Epithelial cell of esophagus (primary cell): ENCODE measurements around the gene PSMB7.
"Not testable (repeated sequence)": the region's sequence is repeated elsewhere in the genome, so short reads cannot be mapped to it uniquely, and the experiment has no call there.

Experiments used
- DNase-seq: peaks from one replicate; pipeline ENCODE4 v3.0.0; 2010; ENCODE audit warnings: low read depth
- H3K4me3 ChIP-seq: 2 replicates; pipeline ENCODE4 v1.5.1; 2011; ENCODE audit warnings: mild to moderate bottlenecking, low read length, control low read depth
- CTCF ChIP-seq: IDR thresholded peaks from 2 replicates; pipeline ENCODE4 v1.5.1; 2011; ENCODE audit warnings: low read depth, mild to moderate bottlenecking, low read length, control low read depth, inconsistent platforms; ENCODE audit not compliant: insufficient read depth; ENCODE audit errors: missing control alignments

The PSMB7 gene

GRCh38 chr9:124438091-124438490 is 22.8 kb upstream of the PSMB7 start:
- DNase-seq: no peak
- no peak for TF ChIP-seq CTCF
- H3K4me3 ChIP-seq: no peak overlapping the region

GRCh38 chr9:124437086-124437485 is 21.8 kb upstream of the PSMB7 start:
- DNase-seq: no peak
- no peak overlapping the region for H3K4me3 ChIP-seq
- TF ChIP-seq CTCF: no peak

GRCh38 chr9:124436320-124436719 is 21.1 kb upstream of the PSMB7 start:
- H3K4me3 ChIP-seq: no peak overlapping the region
- TF ChIP-seq CTCF: no peak
- DNase-seq: peak; percentile 48

- TF ChIP-seq CTCF: no peak
- DNase-seq: no peak
- no peak overlapping the region for H3K4me3 ChIP-seq
Measured at GRCh38 chr9:124429530-124429867, 14.3 kb upstream of the PSMB7 start.

- TF ChIP-seq CTCF: no peak
- DNase-seq: no peak
- H3K4me3 ChIP-seq: no peak overlapping the region
Measured at GRCh38 chr9:124428751-124429529, 13.7 kb upstream of the PSMB7 start.

- H3K4me3 ChIP-seq: no peak overlapping the region
- no peak for DNase-seq
- TF ChIP-seq CTCF: no peak
Measured at GRCh38 chr9:124427281-124427680, 12.0 kb upstream of the PSMB7 start.

GRCh38 chr9:124426361-124426760 is 11.1 kb upstream of the PSMB7 start:
- TF ChIP-seq CTCF: no peak
- no peak for DNase-seq
- no peak overlapping the region for H3K4me3 ChIP-seq

- not testable (repeated sequence) for H3K4me3 ChIP-seq, DNase-seq
Measured at GRCh38 chr9:124425733-124426132, 10.5 kb upstream of the PSMB7 start.
